ENCODE measurements around the gene ASXL1. TPM values are rescaled to one million over a fixed set of nuclear protein-coding genes. Genes with fewer than 3 reads are reported as not detected.

The ASXL1 gene
- 136 TPM for total RNA-seq

GRCh38 chr20:32357869-32358631 is at the start of gene ASXL1:
ASXL1 (plus strand) TSS chr20:32358331; CDS start chr20:32358776, 445 bp downstream.

Other genes with a start within 250 kb of the ASXL1 start
- gene TM9SF4, start 248.6 kb upstream of the ASXL1 start, total RNA-seq: 25.0 TPM
- 2.8 TPM for gene PLAGL2, start 150.6 kb upstream of the ASXL1 start, total RNA-seq
- 22.5 TPM for gene POFUT1, start 150.5 kb upstream of the ASXL1 start, total RNA-seq
- 93.3 TPM for gene KIF3B, start 80.7 kb upstream of the ASXL1 start, total RNA-seq
- gene NOL4L, start 227.0 kb downstream of the ASXL1 start, total RNA-seq: 30.4 TPM

Measured in parietal lobe (tissue), 1 donor.